ENCODE results near the gene SIN3A. TPM values are rescaled to one million over a fixed set of nuclear protein-coding genes. Genes with fewer than 3 reads are reported as not detected.
"Not testable (repeated sequence)": the region's sequence is repeated elsewhere in the genome, so short reads cannot be mapped to it uniquely, and the experiment has no call there.

Gene SIN3A
- total RNA-seq, 1 experiment from 2014 or later = 91.8 TPM

DNA sequence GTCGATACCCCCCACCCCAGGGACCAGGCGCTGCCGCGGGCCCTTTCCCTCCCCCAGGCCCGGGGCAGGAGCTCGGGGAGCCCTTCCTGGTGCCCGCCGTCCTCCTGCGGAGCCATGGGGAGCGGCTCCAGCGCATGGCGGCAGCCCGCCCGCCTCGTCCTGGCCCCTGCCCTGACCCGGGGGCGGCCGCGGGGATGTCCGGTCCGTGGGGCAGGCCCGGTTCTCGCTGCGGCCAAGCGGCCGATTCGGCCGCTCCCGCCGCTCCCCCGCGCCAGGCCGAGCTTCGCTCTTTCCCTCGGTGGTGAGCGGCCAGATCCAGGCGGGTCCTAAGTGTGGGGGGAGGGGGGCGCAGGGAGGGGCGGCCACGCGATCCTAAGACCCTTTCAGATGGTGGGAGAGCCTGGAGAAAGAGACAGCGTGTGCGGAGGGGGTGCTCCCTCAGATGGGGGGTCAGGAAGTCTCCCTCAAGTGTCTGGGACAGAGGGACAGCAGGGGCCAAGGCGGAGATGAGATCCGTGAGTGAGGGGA is 103.4 kb downstream of the SIN3A start:
- no peak for TF ChIP-seq EZH2 (IDR thresholded peaks at IDR 0.05; ENCODE audit: low read depth)
- TF ChIP-seq, protein P1, sequence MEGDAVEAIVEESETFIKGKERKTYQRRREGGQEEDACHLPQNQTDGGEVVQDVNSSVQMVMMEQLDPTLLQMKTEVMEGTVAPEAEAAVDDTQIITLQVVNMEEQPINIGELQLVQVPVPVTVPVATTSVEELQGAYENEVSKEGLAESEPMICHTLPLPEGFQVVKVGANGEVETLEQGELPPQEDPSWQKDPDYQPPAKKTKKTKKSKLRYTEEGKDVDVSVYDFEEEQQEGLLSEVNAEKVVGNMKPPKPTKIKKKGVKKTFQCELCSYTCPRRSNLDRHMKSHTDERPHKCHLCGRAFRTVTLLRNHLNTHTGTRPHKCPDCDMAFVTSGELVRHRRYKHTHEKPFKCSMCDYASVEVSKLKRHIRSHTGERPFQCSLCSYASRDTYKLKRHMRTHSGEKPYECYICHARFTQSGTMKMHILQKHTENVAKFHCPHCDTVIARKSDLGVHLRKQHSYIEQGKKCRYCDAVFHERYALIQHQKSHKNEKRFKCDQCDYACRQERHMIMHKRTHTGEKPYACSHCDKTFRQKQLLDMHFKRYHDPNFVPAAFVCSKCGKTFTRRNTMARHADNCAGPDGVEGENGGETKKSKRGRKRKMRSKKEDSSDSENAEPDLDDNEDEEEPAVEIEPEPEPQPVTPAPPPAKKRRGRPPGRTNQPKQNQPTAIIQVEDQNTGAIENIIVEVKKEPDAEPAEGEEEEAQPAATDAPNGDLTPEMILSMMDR (conservative IDR thresholded peaks at IDR 0.05) = no peak
- Histone ChIP-seq H4K20me1 (ENCODE audit: insufficient read depth) (no peaks in the 10 kb centered on the region), H3K36me3 (ENCODE audit: low read depth) (no peaks in the 10 kb centered on the region), H3K4me2 (peak overlapping the region; percentile 100), H2AFZ (peak overlapping the region; percentile 84), H3K9me2 (ENCODE audit: insufficient read depth) (no peaks in the 10 kb centered on the region), H3F3A (ENCODE audit: insufficient read depth, low read depth) (0 out of 2 replicates have a peak, but pooled peaks cover 3% of the 10 kb centered on the region), H3K27ac (no peak overlapping the region), H3K4me3 (peak overlapping the region; percentile 84), H3K27me3 (ENCODE audit: insufficient read depth, low read depth) (no peaks in the 10 kb centered on the region), H3K4me1 (replicated peaks; ENCODE audit: insufficient read depth) (no peaks in the 10 kb centered on the region), H3K79me2 (ENCODE audit: low read depth) (no peaks in the 10 kb centered on the region), H3K9me3 (ENCODE audit: insufficient read depth, low read depth) (no peaks in the 10 kb centered on the region)
- intact Hi-C loops (cut with micrococcal nuclease; ENCODE audit: unreplicated experiment) = no loop called here
- BruUV-seq (replicated peaks) = no TSS peak
- no peak for DNase-seq
- ChIA-PET POLR2A (ENCODE audit: unreplicated experiment) (no interaction called here), CTCF (interaction anchor here (0.6 to 0.7 kb wide), 5 partner anchors 15 to 537 kb away, joined by 3 to 10 read pairs (median 5); partner anchors contain the start of gene SNX33)

DNA sequence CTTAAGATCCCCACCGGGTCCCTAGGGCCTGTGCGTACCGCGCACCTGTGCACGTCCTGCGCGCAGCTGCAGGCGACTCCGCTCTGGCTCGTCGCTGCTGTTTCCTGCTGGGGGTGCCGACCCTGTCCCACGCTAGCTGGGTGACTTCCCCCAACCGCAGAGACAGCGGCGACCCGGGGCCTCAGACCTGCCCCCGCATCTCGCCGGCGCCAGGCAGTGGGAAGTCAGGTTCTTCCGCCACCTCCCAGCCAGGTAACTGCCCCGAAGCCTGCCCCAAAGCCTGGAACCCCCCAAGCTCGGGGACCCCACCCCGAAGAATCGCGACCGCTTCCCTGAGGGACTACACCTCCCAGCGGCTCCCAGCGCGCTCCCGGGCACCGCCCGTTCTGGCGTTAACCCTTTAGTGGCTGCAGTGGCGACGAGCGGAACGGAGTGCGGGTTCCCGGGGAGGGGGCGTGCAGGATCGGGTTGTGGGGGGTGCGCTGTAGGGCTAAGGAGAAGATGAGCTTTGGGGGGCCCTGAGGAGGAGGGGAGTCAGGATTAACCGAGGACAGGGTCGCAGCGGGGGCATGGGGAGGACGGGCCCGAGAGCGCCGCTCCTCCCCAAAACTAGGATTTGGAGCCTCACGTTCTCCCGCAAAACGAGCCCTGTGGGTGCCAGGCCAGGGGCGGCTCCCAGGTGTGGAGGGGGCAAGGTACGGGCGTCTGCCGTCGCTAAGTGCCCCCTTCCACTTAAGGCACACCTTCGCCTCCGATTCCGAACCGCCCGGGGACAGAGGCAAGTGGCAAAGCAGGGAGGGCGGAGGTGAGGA is 104.1 kb downstream of the SIN3A start:
- Histone ChIP-seq H3K27ac (no peak overlapping the region), H2AFZ (peak overlapping the region; percentile 84), H3K9me2 (ENCODE audit: insufficient read depth) (no peaks in the 10 kb centered on the region), H3F3A (ENCODE audit: insufficient read depth, low read depth) (0 out of 2 replicates have a peak, but pooled peaks cover 3% of the 10 kb centered on the region), H3K27me3 (ENCODE audit: insufficient read depth, low read depth) (no peaks in the 10 kb centered on the region), H3K4me1 (replicated peaks; ENCODE audit: insufficient read depth) (no peaks in the 10 kb centered on the region), H3K9me3 (ENCODE audit: insufficient read depth, low read depth) (no peaks in the 10 kb centered on the region), H3K36me3 (ENCODE audit: low read depth) (no peaks in the 10 kb centered on the region), H4K20me1 (ENCODE audit: insufficient read depth) (no peaks in the 10 kb centered on the region), H3K4me2 (peak overlapping the region; percentile 100), H3K79me2 (ENCODE audit: low read depth) (no peaks in the 10 kb centered on the region), H3K4me3 (peak overlapping the region; percentile 84)
- ChIA-PET CTCF (interaction anchor here (0.6 to 0.7 kb wide), 5 partner anchors 16 to 536 kb away, joined by 3 to 10 read pairs (median 5); partner anchors contain the start of gene SNX33), POLR2A (ENCODE audit: unreplicated experiment) (no interaction called here)
- intact Hi-C loops (cut with micrococcal nuclease; ENCODE audit: unreplicated experiment) = no loop called here
- DNase-seq = peak in 1 of 2 experiments; percentile 58
- no TSS peak for BruUV-seq (replicated peaks)
- TF ChIP-seq EZH2 (IDR thresholded peaks at IDR 0.05; ENCODE audit: low read depth) = no peak
- TF ChIP-seq, protein P1 (conservative IDR thresholded peaks at IDR 0.05) = no peak

DNA sequence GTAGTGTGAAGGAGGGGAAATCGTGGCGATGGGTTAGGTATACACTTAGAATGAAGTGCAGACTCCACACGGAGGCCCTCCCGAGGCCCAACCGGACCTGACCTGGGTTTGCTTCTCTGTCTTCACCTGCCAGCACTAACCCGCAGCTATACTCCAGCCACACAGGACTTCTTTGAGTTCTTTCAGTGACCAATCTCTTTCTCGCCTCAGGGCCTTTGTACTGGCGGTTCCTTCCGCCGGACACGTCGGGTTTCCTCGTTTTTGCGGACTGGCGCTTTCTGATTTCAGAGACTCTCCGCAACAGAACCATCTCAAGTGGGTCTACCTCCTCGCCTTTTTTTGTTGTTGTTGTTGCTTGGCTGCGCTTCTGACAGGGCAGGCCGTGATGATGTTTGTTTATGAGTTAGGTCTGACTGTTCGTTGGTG is 104.7 kb downstream of the SIN3A start, which contains the start of gene NEIL1:
Gene NEIL1, plus strand, starts transcription at position 244 of the 426 bp plus-strand sequence. CDS start 1,867 bp downstream, outside the sequence.
- Histone ChIP-seq H3K4me3 (peak within 1 kb of the TSS; percentile 84), H3K9me3 (ENCODE audit: insufficient read depth, low read depth) (no peaks in the 10 kb centered on the region), H3K9me2 (ENCODE audit: insufficient read depth) (no peaks in the 10 kb centered on the region), H2AFZ (peak within 1 kb of the TSS; percentile 84), H3K4me2 (peak within 1 kb of the TSS; percentile 100), H3K27ac (no peak within 1 kb of the TSS), H3K27me3 (ENCODE audit: insufficient read depth, low read depth) (no peaks in the 10 kb centered on the region), H3K79me2 (ENCODE audit: low read depth) (no peaks in the 10 kb centered on the region), H3F3A (ENCODE audit: insufficient read depth, low read depth) (0 out of 2 replicates have a peak, but pooled peaks cover 3% of the 10 kb centered on the region), H4K20me1 (ENCODE audit: insufficient read depth) (no peaks in the 10 kb centered on the region), H3K36me3 (ENCODE audit: low read depth) (no peaks in the 10 kb centered on the region), H3K4me1 (replicated peaks; ENCODE audit: insufficient read depth) (no peaks in the 10 kb centered on the region)
- ChIA-PET CTCF (no interaction called here), POLR2A (ENCODE audit: unreplicated experiment) (no interaction called here)
- DNase-seq = no peak
- intact Hi-C loops (cut with micrococcal nuclease; ENCODE audit: unreplicated experiment) = no loop called here
- no peak for TF ChIP-seq EZH2 (IDR thresholded peaks at IDR 0.05; ENCODE audit: low read depth)
- TF ChIP-seq, protein P1 (conservative IDR thresholded peaks at IDR 0.05) = no peak
- no TSS peak for BruUV-seq (replicated peaks)

DNA sequence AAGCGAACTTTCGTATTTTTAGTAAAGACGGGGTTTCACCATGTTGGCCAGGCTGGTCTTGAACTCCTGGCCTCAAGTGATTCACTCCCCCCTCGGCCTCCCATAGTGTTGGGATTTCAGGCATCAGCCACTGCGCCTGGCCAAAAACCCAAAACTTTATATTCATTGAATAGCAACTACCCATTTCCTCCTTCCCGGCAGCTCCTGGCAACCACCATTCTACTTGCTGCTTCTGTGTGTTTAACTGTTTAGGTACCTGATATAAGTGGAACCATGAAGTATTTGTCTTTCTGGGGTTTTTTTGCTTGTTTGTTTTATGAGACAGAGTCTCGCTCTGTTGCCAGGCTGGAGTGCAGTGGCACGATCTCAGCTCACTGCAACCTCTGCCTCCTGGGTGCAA is 107.5 kb downstream of the SIN3A start:
- H3K9me3 ChIP-seq (ENCODE audit: insufficient read depth, low read depth); H3F3A ChIP-seq (ENCODE audit: insufficient read depth, low read depth); CTCF ChIA-PET; H3K79me2 ChIP-seq (ENCODE audit: low read depth); BruUV-seq (replicated peaks); H3K27ac ChIP-seq; H4K20me1 ChIP-seq (ENCODE audit: insufficient read depth); H3K9me2 ChIP-seq (ENCODE audit: insufficient read depth); DNase-seq; H3K4me3 ChIP-seq; POLR2A ChIA-PET (ENCODE audit: unreplicated experiment); H3K4me1 ChIP-seq (replicated peaks; ENCODE audit: insufficient read depth); H3K36me3 ChIP-seq (ENCODE audit: low read depth); intact Hi-C loops (cut with micrococcal nuclease; ENCODE audit: unreplicated experiment); H2AFZ ChIP-seq; H3K27me3 ChIP-seq (ENCODE audit: insufficient read depth, low read depth); H3K4me2 ChIP-seq: not testable (repeated sequence)

Measured in PC-9 (cell line).